ENCODE measurements around the gene C2orf76.

GRCh38 chr2:119338826-119339561 lies 27.6 kb downstream of the C2orf76 start:
- no peak for TF ChIP-seq EZH2 (IDR thresholded peaks at IDR 0.05; ENCODE audit: borderline replicate concordance, insufficient read depth, low read depth, low read length, poor library complexity, severe bottlenecking)
- no peak for TF ChIP-seq CTCF (IDR thresholded peaks at IDR 0.05)
